AG08396 (cell line): ENCODE results near the gene MELK.
A peak's percentile ranks its signal among the peaks of the same experiment; 100 is the strongest.
"Not testable (repeated sequence)": the region's sequence is repeated elsewhere in the genome, so short reads cannot be mapped to it uniquely, and the experiment has no call there.

ENCODE experiments used
- DNase-seq: peaks from one replicate; pipeline ENCODE4 v3.0.0; 2012; ENCODE audit warnings: low spot score, mixed read lengths

The MELK gene

GRCh38 chr9:36572515-36573418 is at the start of gene MELK:
MELK (plus strand) TSS chr9:36572895; CDS start chr9:36581682, 8,787 bp downstream.
- peak; percentile 84 for DNase-seq

GRCh38 chr9:36530224-36530623 is 42.5 kb upstream of the MELK start:
- DNase-seq, result no peak

- no peak for DNase-seq
These were observed 40.3 kb upstream of the MELK start for GRCh38 chr9:36532353-36532752.

- DNase-seq, result not testable (repeated sequence)
These were observed 39.0 kb upstream of the MELK start for GRCh38 chr9:36533726-36534125.

- no peak for DNase-seq
These were observed 37.6 kb upstream of the MELK start for GRCh38 chr9:36535107-36535506.

GRCh38 chr9:36537861-36538260 is 34.8 kb upstream of the MELK start:
- no peak for DNase-seq

GRCh38 chr9:36542355-36542754 is 30.3 kb upstream of the MELK start:
- DNase-seq, result no peak

- no peak for DNase-seq
These were observed 28.8 kb upstream of the MELK start for GRCh38 chr9:36543916-36544315.

GRCh38 chr9:36547598-36547997 is 25.1 kb upstream of the MELK start:
- no peak for DNase-seq

- no peak for DNase-seq
These were observed 24.2 kb upstream of the MELK start for GRCh38 chr9:36548454-36548853.

GRCh38 chr9:36550135-36550534 is 22.6 kb upstream of the MELK start:
- no peak for DNase-seq

- DNase-seq, result not testable (repeated sequence)
These were observed 22.0 kb upstream of the MELK start for GRCh38 chr9:36550631-36551098.

GRCh38 chr9:36551129-36551528 is 21.6 kb upstream of the MELK start:
- DNase-seq, result no peak

- DNase-seq, result no peak
These were observed 20.8 kb upstream of the MELK start for GRCh38 chr9:36551910-36552309.

- no peak for DNase-seq
These were observed 13.5 kb upstream of the MELK start for GRCh38 chr9:36559036-36559695.

GRCh38 chr9:36560771-36561170 is 11.9 kb upstream of the MELK start:
- no peak for DNase-seq

GRCh38 chr9:36562801-36563200 is 9.9 kb upstream of the MELK start:
- not testable (repeated sequence) for DNase-seq

GRCh38 chr9:36566813-36567221 is 5.9 kb upstream of the MELK start:
- peak; percentile 58 for DNase-seq

GRCh38 chr9:36568681-36569080 is 4.0 kb upstream of the MELK start:
- DNase-seq, result not testable (repeated sequence)

GRCh38 chr9:36571333-36571732 is 1.4 kb upstream of the MELK start:
- no peak for DNase-seq

- DNase-seq, result not testable (repeated sequence)
These were observed 1.4 kb downstream of the MELK start for GRCh38 chr9:36574045-36574444.

- no peak for DNase-seq
These were observed 2.8 kb downstream of the MELK start for GRCh38 chr9:36575411-36575882.

- no peak for DNase-seq
These were observed 4.2 kb downstream of the MELK start for GRCh38 chr9:36576866-36577265.
